SU-DHL-6 (cell line): Measurements from ENCODE around the gene FASTKD3.

Experiments
- EZH2phosphoT487 ChIP-seq: fragments of 200-600 bp; sonication (generic), shearing (Covaris generic); conservative IDR thresholded peaks from 2 replicates; pipeline ENCODE4 v1.6.1; 2018; ENCODE audit warnings: mild to moderate bottlenecking, antibody characterized with exemption, low read length, moderate library complexity, mixed read lengths
- TF ChIP-seq, protein P1 (sequence below): fragments of 200-600 bp; sonication (generic); IDR thresholded peaks from one replicate; pipeline ENCODE4 v1.5.1; 2017; ENCODE audit warnings: antibody characterized with exemption, mild to moderate bottlenecking, low read length, moderate library complexity; ENCODE audit not compliant: insufficient read depth, poor library complexity, severe bottlenecking

GRCh38 chr5:7869474-7870136 lies 774 bp upstream of the FASTKD3 start:
- TF ChIP-seq, protein P1, sequence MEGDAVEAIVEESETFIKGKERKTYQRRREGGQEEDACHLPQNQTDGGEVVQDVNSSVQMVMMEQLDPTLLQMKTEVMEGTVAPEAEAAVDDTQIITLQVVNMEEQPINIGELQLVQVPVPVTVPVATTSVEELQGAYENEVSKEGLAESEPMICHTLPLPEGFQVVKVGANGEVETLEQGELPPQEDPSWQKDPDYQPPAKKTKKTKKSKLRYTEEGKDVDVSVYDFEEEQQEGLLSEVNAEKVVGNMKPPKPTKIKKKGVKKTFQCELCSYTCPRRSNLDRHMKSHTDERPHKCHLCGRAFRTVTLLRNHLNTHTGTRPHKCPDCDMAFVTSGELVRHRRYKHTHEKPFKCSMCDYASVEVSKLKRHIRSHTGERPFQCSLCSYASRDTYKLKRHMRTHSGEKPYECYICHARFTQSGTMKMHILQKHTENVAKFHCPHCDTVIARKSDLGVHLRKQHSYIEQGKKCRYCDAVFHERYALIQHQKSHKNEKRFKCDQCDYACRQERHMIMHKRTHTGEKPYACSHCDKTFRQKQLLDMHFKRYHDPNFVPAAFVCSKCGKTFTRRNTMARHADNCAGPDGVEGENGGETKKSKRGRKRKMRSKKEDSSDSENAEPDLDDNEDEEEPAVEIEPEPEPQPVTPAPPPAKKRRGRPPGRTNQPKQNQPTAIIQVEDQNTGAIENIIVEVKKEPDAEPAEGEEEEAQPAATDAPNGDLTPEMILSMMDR: no peak
- no peak for TF ChIP-seq EZH2phosphoT487
